ENCODE measurements around the gene BABAM2.
A peak's percentile ranks its signal among the peaks of the same experiment; 100 is the strongest.

The BABAM2 gene

DNA sequence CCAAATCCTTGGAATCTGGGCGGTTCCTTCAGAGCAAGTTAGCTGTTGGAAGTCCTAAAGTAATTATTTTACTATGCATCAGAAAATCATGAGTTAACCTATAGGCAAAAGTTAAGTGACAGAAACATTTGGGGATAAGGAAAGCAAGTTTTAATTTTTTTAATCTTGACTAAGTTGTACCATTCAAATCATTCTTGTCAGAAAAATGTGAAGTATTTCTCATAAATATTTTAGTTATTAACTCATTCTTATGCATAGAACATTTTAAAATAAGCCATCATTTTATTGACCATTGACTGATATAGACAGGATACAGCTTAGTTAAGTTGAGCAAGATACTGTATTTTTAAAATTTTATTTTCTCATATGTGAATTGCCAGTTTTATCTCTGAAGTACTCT is 403.9 kb downstream of the BABAM2 start:
- DNase-seq, result no peak

DNA sequence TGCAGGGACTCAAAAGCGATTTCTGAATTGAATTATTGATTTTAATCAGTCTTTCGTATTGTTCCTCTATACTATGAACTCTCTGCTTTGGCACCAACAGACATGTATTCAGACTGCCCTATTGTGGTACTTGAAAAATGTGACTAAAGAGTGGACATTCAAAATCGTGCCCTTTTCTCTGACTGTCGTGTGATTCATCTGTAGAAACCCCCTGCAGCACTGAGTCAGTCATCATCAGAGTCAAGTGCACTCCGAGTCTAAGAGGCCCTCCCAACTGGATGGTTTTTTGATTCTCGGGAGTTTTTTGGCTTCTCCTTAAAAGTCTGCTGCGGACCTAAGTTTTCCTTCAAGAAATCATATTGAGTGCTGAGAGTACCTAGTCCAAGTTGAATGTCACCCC is 405.7 kb downstream of the BABAM2 start:
- DNase-seq, result peak; percentile 39

GRCh38 chr2:28296904-28297303 is 406.4 kb downstream of the BABAM2 start:
- no peak for DNase-seq

- no peak for DNase-seq
Measured at GRCh38 chr2:28297531-28297930, 407.0 kb downstream of the BABAM2 start.

GRCh38 chr2:28298406-28298805 is 407.9 kb downstream of the BABAM2 start:
- no peak for DNase-seq

- no peak for DNase-seq
Measured at GRCh38 chr2:28300485-28301341, 410.2 kb downstream of the BABAM2 start.

DNA sequence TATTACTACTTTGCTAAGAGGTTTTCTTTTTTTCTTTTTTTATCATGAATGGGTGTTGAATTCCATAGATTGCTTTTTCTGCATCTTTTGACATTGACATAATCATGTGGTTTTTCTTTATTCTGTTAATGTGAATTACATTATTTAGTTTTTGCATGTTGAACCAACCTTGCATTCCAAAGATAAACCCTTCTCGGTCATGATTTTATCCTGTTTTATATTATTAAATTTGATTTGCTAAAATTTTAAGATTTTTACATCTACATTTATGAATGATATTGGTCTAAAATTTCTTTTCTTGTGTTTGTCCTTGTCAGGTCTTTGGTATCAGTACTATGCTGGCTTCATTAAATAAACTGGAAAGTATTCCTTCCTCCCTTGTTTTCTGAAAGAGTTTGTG is 414.7 kb downstream of the BABAM2 start:
- DNase-seq, result no peak

DNA sequence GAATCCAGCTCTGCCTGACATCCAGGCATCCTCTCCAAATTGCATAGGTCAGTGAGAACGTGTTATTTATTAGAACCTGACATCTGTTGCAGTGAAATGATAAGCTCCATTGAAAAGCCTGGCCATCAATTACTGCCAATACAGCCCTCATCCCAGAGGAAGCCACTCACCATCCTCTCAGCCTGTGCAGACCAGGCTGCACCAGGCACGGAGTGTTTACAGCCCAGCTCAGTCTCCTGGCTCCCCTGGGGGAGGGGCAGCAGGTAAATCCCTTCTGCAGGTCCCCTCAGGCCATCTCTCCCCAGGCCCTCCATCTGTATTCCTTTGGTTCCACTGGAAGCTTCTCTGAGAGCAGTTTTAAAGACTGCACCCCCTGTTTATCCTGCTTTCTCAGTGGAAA is 419.6 kb downstream of the BABAM2 start:
- DNase-seq, result no peak

GRCh38 chr2:28311660-28312249 is 421.2 kb downstream of the BABAM2 start:
- no peak for DNase-seq

DNA sequence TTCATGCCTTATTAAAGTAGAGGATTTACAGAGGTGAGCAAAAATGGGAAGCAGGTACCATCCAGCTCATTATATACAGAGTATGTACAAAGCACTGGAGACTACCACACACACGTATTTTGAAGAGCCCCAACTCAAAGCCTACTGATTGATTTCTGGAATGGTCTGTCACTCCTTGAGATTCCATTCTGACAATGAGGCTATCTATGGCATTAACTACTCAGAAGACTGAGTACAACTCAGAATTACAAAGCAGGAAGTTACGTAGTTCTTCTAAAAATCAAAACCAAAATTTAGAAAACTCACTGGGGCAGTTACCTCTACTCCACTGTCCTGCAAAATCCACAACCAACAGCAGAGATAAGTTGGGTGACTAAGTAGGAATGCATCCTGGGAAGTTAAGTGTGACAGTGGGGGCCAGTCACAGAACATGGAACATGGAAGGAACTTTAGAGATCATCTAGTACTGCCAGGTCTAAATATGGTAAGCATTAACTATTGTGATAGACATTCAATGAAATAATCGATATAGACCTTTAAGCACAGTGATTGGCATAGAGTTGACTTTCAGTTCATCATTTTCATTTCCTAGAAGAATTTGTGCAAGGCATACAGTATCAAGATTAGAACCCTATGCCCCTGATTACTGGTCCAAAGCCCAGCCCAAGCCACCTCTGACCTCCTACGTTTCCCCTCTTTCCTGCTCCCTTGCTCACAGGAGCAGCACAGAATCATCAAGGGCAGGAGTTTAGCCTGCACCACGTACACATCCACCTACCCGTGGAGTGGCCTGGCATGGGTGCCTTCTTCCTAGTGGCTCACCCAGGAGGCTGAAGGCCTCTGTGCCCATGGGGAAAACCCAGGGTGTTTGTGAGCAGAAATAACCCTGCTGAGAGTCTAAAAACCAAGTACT is 422.0 kb downstream of the BABAM2 start:
- no peak for DNase-seq

DNA sequence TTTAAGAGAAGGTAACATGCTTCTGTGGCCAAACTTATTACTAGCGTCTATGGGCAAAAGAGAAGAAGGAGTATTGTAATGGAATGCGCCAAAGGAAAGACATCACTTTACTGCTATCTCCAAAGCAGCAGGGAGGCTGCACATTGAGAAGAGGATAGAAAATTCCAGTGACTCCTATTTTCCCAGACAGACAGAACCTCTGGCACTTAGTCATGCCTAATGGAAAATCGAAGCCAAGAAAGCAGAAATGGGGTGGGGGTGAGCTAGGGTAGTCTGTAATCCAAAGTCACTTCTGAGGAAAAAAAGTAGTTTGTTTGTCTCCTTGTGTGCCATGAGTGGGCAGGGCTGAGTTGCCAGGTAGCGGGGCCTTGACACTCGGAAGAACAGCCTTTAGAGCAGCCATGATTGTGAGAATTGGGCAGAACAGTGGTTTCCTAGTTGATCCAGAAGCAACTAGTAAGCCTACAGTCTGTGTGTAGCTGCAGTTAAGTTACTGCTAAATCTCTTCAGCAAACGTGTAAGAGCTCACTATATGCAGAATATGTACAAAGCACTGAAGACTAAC is 422.8 kb downstream of the BABAM2 start:
- no peak for DNase-seq

GRCh38 chr2:28314968-28315367 is 424.4 kb downstream of the BABAM2 start:
- DNase-seq, result no peak

DNA sequence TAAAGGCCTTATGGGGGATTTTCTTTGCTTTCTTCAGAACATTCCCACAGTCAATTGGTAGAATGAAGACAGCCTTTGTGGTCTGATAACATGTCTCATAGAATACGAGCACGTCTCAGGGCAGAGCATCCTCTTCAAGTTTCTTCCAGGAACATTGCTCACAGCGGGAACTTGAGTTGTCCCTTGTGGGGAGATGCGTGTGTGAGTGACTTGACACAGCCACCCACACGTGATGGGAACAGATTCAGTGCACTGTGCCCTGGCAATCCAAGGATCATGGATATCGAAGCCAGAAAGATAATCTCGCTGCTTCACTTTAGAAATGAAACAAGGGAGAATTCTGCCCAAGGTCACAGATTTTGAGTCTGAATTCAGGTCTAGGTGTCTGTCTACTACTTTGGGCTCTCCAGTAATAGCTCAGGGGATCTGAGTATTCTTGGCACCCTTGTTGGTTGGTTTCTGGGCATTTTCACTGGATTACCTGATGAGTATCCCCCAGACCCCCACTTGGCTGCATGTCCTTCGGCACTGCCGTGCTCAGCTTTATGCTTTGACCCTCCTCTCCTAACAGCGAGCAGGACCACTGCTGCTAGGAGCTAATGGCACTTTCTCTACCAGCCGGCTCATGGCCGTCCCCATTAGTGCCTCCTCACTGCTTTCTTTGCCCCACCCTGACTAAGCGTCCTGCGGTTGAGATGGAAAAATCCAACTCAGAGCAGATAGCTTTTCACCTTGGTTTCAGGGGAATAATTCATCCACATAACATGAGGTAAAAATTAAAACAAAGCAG is 426.2 kb downstream of the BABAM2 start:
- DNase-seq, result no peak

DNA sequence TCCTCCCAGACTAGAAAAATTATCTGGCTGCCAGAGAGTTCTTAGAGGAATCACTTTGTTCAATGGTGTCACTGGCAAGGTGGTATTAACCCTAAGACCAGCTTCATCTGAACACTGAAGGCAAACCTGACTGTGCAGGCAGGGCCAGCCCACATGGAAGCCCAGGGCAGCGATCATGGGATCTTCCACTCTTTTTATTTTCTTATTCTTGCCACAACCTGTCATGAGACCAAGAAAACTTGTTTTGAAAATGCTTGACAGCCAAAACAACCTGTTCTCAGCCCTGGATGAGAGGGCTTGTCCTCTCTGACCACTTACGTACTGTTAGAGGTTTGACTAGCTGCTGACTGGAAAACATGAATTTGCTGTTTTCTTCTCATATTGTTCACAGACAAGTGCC is 426.9 kb downstream of the BABAM2 start:
- DNase-seq, result no peak

GRCh38 chr2:28318023-28318422 is 427.5 kb downstream of the BABAM2 start:
- no peak for DNase-seq

DNA sequence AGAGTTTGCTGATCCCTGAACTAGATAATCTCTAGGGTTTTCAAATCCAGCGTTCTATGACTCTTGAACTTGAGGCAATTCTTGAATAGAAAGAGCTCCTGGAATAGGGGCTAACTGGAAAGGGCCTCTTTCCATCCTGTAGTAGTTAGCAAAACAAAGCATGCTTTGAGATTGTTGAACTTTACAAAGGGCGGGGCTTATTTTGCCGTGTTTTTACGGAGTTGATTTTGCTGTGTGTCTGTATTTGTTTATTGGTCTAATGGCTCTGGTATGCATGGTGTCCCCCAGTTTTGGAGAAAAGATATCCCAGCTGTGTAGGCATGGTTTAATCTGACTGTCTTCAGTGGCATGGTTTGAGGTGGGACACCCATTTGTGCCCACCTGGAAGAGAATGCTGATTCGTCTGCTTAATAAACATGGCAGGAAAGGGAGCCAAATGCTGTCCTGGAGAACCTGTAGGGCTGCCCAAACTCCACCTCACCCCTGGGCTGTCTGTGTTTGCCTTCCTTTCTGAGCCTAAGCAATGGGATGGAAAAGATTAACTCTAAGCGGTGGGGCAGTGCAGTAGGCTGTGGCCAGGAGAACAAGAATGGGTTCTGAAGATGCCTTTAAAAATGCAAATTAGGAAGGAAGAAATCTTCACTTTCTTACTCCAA is 428.1 kb downstream of the BABAM2 start:
- no peak for DNase-seq

DNA sequence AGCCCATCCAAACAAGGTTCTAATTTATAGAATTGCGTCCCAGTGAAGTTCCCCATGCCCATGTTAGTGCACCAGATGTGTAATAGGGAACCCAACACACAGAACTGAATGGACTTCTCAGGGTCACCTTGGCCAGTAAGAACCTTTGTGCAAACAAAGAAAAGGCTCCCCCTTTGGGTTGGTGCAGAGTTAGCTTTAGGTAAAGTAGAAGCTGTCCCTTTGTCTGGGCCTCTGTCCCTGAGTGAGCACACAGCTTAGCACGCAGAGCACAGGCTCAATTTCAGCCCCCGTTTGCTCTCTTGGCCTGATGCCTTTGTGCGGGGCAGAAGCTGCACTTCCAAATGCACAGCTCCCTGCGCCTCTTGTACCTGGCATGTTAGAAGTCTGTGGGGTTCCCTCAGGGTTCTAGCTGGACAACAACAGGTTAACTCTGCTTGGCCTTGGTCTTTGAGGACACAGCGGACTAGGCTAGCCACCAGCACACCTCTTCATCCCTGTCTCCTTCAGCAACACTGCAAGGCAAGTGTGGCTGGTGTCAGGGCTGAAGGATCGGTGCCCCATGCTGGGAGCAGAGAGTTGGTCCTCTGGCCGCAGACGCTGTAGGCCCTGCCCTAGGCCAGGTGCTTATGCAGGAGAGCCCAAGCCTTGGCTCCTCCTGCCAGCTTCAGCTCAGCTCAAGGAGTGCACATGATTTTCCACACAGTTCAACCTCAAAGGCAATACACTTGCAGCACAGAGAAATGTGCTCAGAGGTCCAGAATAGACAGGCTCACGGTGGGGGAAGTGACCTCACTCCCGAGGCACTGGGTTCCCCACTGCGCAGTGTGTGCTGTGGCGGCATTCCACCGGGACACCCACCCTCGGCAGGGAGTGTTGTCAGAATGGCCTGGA is 428.8 kb downstream of the BABAM2 start:
- DNase-seq, result no peak

- no peak for DNase-seq
Measured at GRCh38 chr2:28320009-28320365, 429.5 kb downstream of the BABAM2 start.

DNA sequence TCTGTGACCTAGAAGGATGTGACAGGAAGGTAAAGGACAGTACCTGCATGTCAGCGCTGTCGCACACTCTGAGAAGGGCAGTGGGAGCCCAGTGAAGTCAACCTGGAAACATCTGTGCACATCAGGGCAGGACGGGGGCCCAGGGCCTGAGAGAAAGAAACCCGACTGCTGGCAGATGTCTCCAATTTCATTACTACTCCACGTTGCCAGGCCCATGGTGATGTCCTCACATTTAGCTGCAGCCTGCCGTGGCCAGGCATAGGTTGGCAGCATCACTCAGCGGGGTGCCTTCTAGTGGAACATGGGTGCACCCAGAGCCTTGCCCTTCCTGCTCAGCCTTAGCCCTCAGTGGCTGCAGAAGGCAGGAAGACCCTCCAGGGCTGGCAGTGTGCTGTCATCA is 429.8 kb downstream of the BABAM2 start:
- no peak for DNase-seq

GRCh38 chr2:28321426-28321825 is 430.9 kb downstream of the BABAM2 start:
- DNase-seq, result no peak

DNA sequence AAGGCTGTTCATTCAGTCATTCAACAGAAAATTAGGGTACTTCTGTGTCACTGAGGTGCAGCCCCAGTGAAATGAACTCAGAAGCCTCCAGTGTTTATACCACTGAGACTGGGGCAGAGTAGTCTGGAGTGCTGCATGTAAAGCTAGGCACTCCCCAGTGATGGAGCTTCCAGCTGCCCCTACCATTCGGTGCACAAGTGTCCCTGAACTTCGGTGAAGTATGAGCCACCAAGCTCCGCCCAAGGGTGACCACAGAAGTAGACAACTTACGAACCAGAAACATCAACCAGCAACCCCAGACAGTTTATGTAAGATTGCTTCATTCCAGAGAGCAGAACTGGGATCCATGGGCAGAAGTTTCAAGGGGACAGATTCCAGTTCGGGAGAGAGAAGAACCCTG is 431.5 kb downstream of the BABAM2 start:
- DNase-seq, result no peak

Data from T1000 (cell line).